CD4-positive, alpha-beta T cell (primary cell): Measurements from ENCODE around the gene MAP3K20. TPM values are rescaled to one million over a fixed set of nuclear protein-coding genes. Genes with fewer than 3 reads are reported as not detected.
"Not testable (repeated sequence)": the region's sequence is repeated elsewhere in the genome, so short reads cannot be mapped to it uniquely, and the experiment has no call there.

Experiments
- ATAC-seq: fragments of 200-7000 bp; cut with Tn5 transposase; one replicate; pipeline ENCODE4 v1.10.0; 2022; ENCODE audit warnings: mild to moderate bottlenecking; ENCODE audit not compliant: poor library complexity
- CTCF ChIA-PET: fragments of 350-600 bp; sonication (Branson Sonifier 250); formaldehyde crosslinking; loops from one replicate; lab custom pipeline; 2021; ENCODE audit warnings: antibody characterized with exemption, inconsistent platforms; lab: Charles Lee
- POLR2A ChIA-PET: fragments of 350-600 bp; sonication (Branson Sonifier 250); formaldehyde crosslinking; loops from one replicate; lab custom pipeline; 2021; ENCODE audit warnings: antibody characterized with exemption, inconsistent platforms; lab: Charles Lee
- DNase-seq, 14 experiments: peaks; one replicate each; pipeline ENCODE4 v3.0.0-alpha.2; 2013 to 2020; ENCODE audit warnings: mixed read lengths in 2 of 14
- H3K27ac ChIP-seq, 2 donors: one replicate each; pipeline versions ENCODE4 v1.5.1 to v1.7.0; 2013; ENCODE audit warnings: low read length in 2 of 2, low read depth in 1 of 2, mild to moderate bottlenecking in 1 of 2
- H3K27me3 ChIP-seq, 2 experiments: 1 replicate in 1 of 2; 2 replicates in 1 of 2; pipeline versions ENCODE4 v1.6.1 to v1.7.0; 2013; ENCODE audit warnings: low read length in 2 of 2, control low read depth in 1 of 2, mild to moderate bottlenecking in 1 of 2, moderate library complexity in 1 of 2; ENCODE audit not compliant: insufficient read depth in 2 of 2, control insufficient read depth in 1 of 2
- H3K36me3 ChIP-seq: one replicate; pipeline ENCODE4 v1.6.1; 2013; ENCODE audit warnings: low read length, control low read depth; ENCODE audit not compliant: insufficient read depth
- H3K4me1 ChIP-seq: one replicate; pipeline ENCODE4 v1.6.1; 2013; ENCODE audit warnings: low read length, control low read depth; ENCODE audit not compliant: insufficient read depth
- H3K4me3 ChIP-seq: one replicate; pipeline ENCODE4 v1.5.1; 2013; ENCODE audit warnings: mild to moderate bottlenecking, low read length, moderate library complexity
- H3K9me3 ChIP-seq, 2 experiments: 1 replicate in 1 of 2; 2 replicates in 1 of 2; pipeline versions ENCODE4 v1.6.1 to v1.7.0; 2013; ENCODE audit warnings: low read length in 2 of 2, mild to moderate bottlenecking in 2 of 2, control low read depth in 1 of 2, moderate library complexity in 1 of 2; ENCODE audit not compliant: control insufficient read depth in 1 of 2, insufficient read depth in 1 of 2
- H3K27ac Mint-ChIP-seq: one replicate; pipeline ENCODE4 v1.8.0; 2020; ENCODE audit warnings: mixed read lengths
- H3K27me3 Mint-ChIP-seq: one replicate; pipeline ENCODE4 v1.8.0; 2021; ENCODE audit warnings: mixed read lengths
- H3K36me3 Mint-ChIP-seq: one replicate; pipeline ENCODE4 v1.8.0; 2021; ENCODE audit warnings: low read depth, mixed read lengths
- H3K4me1 Mint-ChIP-seq: one replicate; pipeline ENCODE4 v1.8.0; 2021; ENCODE audit warnings: low read depth, mixed read lengths
- H3K4me3 Mint-ChIP-seq: one replicate; pipeline ENCODE4 v1.8.0; 2020; ENCODE audit warnings: mild to moderate bottlenecking, mixed read lengths
- H3K9me3 Mint-ChIP-seq: one replicate; pipeline ENCODE4 v1.8.0; 2020; ENCODE audit warnings: mixed read lengths
- CTCF ChIP-seq: fragments of 200-600 bp; IDR thresholded peaks from one replicate; pipeline ENCODE4 v1.8.0; 2022; ENCODE audit warnings: antibody characterized with exemption, mild to moderate bottlenecking
- intact Hi-C, 2 experiments: fragments of 100-400 bp; cut with DNase I in 1 of 2; cut with micrococcal nuclease in 1 of 2; formaldehyde crosslinking; loops; one replicate each; pipeline versions ENCODE4 v1.15.1 to v1.9.0; 2023 to 2025; cut with DNase I, micrococcal nuclease
- total RNA-seq, 174 experiments: library from RNA in 2 of 174; stranded (reverse) in 2 of 174; gene quantifications; one replicate each; pipeline ENCODE4 v1.2.3 and lab custom pipeline; 2021 to 2026

The MAP3K20 gene
- total RNA-seq, 2 experiments from 2014 or later, result 0.36 to 0.39 TPM

- intact Hi-C loops, result no loop called here
- no peak for TF ChIP-seq CTCF
- Mint-ChIP-seq H3K9me3 (no peaks in the 10 kb centered on the region), H3K4me3 (no peak overlapping the region), H3K36me3 (no peaks in the 10 kb centered on the region), H3K27ac (no peak overlapping the region), H3K27me3 (no peaks in the 10 kb centered on the region), H3K4me1 (no peaks in the 10 kb centered on the region)
- POLR2A ChIA-PET, result no interaction called here
- H3K4me3 ChIP-seq, result no peak overlapping the region
- no peaks in the 10 kb centered on the region for H3K36me3 ChIP-seq
- ATAC-seq, result no peak
- no peak overlapping the region for H3K27ac ChIP-seq
- no peaks in the 10 kb centered on the region for H3K4me1 ChIP-seq
- H3K9me3 ChIP-seq, result peaks cover 0 to 8% of the 10 kb centered on the region in 2 experiments
- DNase-seq, result no peak
- H3K27me3 ChIP-seq, result no peaks in the 10 kb centered on the region
- CTCF ChIA-PET, result no interaction called here
These were observed 203.9 kb downstream of the MAP3K20 start for GRCh38 chr2:173279527-173279868.

GRCh38 chr2:173280853-173281252, 205.2 kb downstream of the MAP3K20 start:
- H3K9me3 ChIP-seq, result peaks cover 0 to 8% of the 10 kb centered on the region in 2 experiments
- no peaks in the 10 kb centered on the region for H3K4me1 ChIP-seq
- no peak overlapping the region for H3K27ac ChIP-seq
- ChIA-PET CTCF (no interaction called here), POLR2A (no interaction called here)
- no peak overlapping the region for H3K27ac Mint-ChIP-seq
- H3K36me3 Mint-ChIP-seq, result no peaks in the 10 kb centered on the region
- intact Hi-C loops, result no loop called here
- no peaks in the 10 kb centered on the region for H3K4me1 Mint-ChIP-seq
- H3K36me3 ChIP-seq, result no peaks in the 10 kb centered on the region
- no peaks in the 10 kb centered on the region for H3K27me3 ChIP-seq
- H3K27me3 Mint-ChIP-seq, result no peaks in the 10 kb centered on the region
- DNase-seq (no peak), ATAC-seq (no peak)
- H3K9me3 Mint-ChIP-seq, result no peaks in the 10 kb centered on the region
- H3K4me3 Mint-ChIP-seq, result no peak overlapping the region
- no peak for TF ChIP-seq CTCF
- no peak overlapping the region for H3K4me3 ChIP-seq

GRCh38 chr2:173281898-173282297, 206.3 kb downstream of the MAP3K20 start:
- H3K9me3 Mint-ChIP-seq, H3K36me3 ChIP-seq, H3K9me3 ChIP-seq, H3K27me3 ChIP-seq, intact Hi-C loops, H3K4me1 Mint-ChIP-seq, H3K27me3 Mint-ChIP-seq, H3K4me3 ChIP-seq, H3K4me1 ChIP-seq, DNase-seq, ATAC-seq, H3K27ac Mint-ChIP-seq, CTCF ChIA-PET, H3K36me3 Mint-ChIP-seq, H3K27ac ChIP-seq, POLR2A ChIA-PET, H3K4me3 Mint-ChIP-seq: not testable (repeated sequence)

- H3K27me3 Mint-ChIP-seq, result no peaks in the 10 kb centered on the region
- Histone ChIP-seq H3K4me3 (no peak overlapping the region), H3K36me3 (no peaks in the 10 kb centered on the region), H3K9me3 (peaks cover 0 to 8% of the 10 kb centered on the region in 2 experiments), H3K27ac (no peak overlapping the region), H3K4me1 (no peaks in the 10 kb centered on the region), H3K27me3 (no peaks in the 10 kb centered on the region)
- TF ChIP-seq CTCF, result no peak
- ATAC-seq (no peak), DNase-seq (no peak)
- H3K27ac Mint-ChIP-seq, result no peak overlapping the region
- no peak overlapping the region for H3K4me3 Mint-ChIP-seq
- H3K9me3 Mint-ChIP-seq, result no peaks in the 10 kb centered on the region
- ChIA-PET CTCF (interaction anchor here (1.3 kb wide), 1 partner anchor 43 kb away, joined by 3 read pairs; no protein-coding TSS in a partner anchor), POLR2A (no interaction called here)
- no peaks in the 10 kb centered on the region for H3K36me3 Mint-ChIP-seq
- intact Hi-C loops, result no loop called here
- no peaks in the 10 kb centered on the region for H3K4me1 Mint-ChIP-seq
These were observed 207.3 kb downstream of the MAP3K20 start for GRCh38 chr2:173282795-173283545.
